B cell (primary cell): ENCODE results near the gene CLDN8.

ENCODE experiments used
- CTCF ChIP-seq: fragments of 200-600 bp; IDR thresholded peaks from one replicate; pipeline ENCODE4 v1.8.0; 2022; ENCODE audit warnings: antibody characterized with exemption, mild to moderate bottlenecking
- EZH2 ChIP-seq: IDR thresholded peaks from 2 replicates; pipeline ENCODE4 v1.6.1; 2012; ENCODE audit warnings: borderline replicate concordance, low read depth, mild to moderate bottlenecking, moderate library complexity, low read length; ENCODE audit not compliant: insufficient read depth, poor library complexity, severe bottlenecking

DNA sequence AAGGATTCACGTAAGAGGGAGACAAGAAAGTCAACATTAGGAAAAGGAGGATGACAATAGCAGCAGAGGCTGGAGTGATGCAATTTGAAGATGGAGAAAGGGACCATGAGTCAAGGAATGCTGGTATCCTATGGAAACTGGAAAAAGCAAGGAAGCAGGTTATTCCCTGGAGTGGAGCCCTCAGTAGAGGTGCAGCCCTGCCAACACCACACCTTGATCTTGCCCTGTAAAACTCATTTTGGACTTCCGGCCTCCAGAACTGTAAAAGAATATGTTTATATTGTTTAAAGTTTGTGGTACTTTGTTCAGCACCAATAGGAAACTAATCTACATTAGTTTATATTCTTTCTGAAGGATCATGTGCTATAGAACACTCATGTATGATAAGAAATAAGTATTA lies 29.7 kb downstream of the CLDN8 start:
- TF ChIP-seq CTCF (no peak), EZH2 (no peak)
